Panc1 (cell line): ENCODE data around the gene SCN10A.

Experiments
- CTCF ChIP-seq: fragments of 450-650 bp; IDR thresholded peaks from 2 replicates; pipeline ENCODE4 v1.5.1; 2017; ENCODE audit warnings: mild to moderate bottlenecking
- TF ChIP-seq, protein P1 (sequence below), 2 experiments: IDR thresholded peaks; 2 replicates each; pipeline ENCODE4 v1.6.1; 2011 to 2012; ENCODE audit warnings: low read depth in 2 of 2, control low read depth in 1 of 2, low read length in 1 of 2, mild to moderate bottlenecking in 1 of 2, moderate library complexity in 1 of 2; ENCODE audit not compliant: insufficient read depth in 1 of 2

DNA sequence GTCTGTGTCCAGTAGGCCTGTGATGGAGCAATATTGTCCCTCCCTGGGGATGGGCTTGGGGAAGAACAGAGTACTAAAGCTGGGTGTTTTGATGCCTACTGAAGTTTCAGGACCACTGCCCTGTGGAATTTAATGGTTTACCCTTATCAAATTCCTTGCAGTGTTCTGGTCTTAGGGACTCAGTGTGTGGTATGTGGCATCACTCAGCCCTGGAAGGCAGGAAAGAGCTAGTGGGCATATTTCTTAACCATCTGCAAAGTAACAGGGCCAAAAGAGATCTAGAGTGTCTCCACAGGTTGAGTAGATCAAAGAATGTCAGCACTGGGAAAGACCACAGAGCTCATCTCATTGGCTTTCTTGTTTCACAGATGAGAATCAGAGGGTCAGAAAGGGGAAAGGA, 11.8 kb upstream of the SCN10A start:
- TF ChIP-seq CTCF: no peak
- TF ChIP-seq, protein P1, sequence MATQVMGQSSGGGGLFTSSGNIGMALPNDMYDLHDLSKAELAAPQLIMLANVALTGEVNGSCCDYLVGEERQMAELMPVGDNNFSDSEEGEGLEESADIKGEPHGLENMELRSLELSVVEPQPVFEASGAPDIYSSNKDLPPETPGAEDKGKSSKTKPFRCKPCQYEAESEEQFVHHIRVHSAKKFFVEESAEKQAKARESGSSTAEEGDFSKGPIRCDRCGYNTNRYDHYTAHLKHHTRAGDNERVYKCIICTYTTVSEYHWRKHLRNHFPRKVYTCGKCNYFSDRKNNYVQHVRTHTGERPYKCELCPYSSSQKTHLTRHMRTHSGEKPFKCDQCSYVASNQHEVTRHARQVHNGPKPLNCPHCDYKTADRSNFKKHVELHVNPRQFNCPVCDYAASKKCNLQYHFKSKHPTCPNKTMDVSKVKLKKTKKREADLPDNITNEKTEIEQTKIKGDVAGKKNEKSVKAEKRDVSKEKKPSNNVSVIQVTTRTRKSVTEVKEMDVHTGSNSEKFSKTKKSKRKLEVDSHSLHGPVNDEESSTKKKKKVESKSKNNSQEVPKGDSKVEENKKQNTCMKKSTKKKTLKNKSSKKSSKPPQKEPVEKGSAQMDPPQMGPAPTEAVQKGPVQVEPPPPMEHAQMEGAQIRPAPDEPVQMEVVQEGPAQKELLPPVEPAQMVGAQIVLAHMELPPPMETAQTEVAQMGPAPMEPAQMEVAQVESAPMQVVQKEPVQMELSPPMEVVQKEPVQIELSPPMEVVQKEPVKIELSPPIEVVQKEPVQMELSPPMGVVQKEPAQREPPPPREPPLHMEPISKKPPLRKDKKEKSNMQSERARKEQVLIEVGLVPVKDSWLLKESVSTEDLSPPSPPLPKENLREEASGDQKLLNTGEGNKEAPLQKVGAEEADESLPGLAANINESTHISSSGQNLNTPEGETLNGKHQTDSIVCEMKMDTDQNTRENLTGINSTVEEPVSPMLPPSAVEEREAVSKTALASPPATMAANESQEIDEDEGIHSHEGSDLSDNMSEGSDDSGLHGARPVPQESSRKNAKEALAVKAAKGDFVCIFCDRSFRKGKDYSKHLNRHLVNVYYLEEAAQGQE (IDR thresholded peaks at IDR 0.05; ENCODE audit: insufficient read depth in 1 of 2, low read depth in 2 of 2, low read length in 1 of 2): no peak
